Calu3 (cell line): ENCODE measurements around the gene OR13C4. TPM values are rescaled to one million over a fixed set of nuclear protein-coding genes. Genes with fewer than 3 reads are reported as not detected.

Experiments used
- BruUV-seq: library from RNA; stranded (reverse); fragments of 400-500 nt; replicated peaks from 2 replicates; lab custom pipeline; 2021; lab: Mats Ljungman, UMichigan
- CTCF ChIA-PET: fragments of 300-600 bp; sonication (Branson Sonifier 250); formaldehyde crosslinking; loops from one replicate; lab custom pipeline; 2022; ENCODE audit warnings: antibody characterized with exemption; lab: Charles Lee
- DNase-seq: peaks from one replicate; pipeline ENCODE4 v3.0.0; 2022
- H3K27ac Mint-ChIP-seq: one replicate; pipeline ENCODE4 v1.8.0; 2022; ENCODE audit warnings: mixed read lengths; ENCODE audit not compliant: unreplicated experiment
- H3K27me3 Mint-ChIP-seq: one replicate; pipeline ENCODE4 v1.8.0; 2022; ENCODE audit warnings: mixed read lengths; ENCODE audit not compliant: unreplicated experiment
- H3K36me3 Mint-ChIP-seq: one replicate; pipeline ENCODE4 v1.8.0; 2022; ENCODE audit warnings: mild to moderate bottlenecking, moderate library complexity, mixed read lengths; ENCODE audit not compliant: insufficient read depth, unreplicated experiment
- H3K4me1 Mint-ChIP-seq: one replicate; pipeline ENCODE4 v1.8.0; 2022; ENCODE audit warnings: mild to moderate bottlenecking, low read depth, mixed read lengths; ENCODE audit not compliant: unreplicated experiment
- H3K4me3 Mint-ChIP-seq: one replicate; pipeline ENCODE4 v1.8.0; 2022; ENCODE audit warnings: mild to moderate bottlenecking, low read depth, moderate library complexity, mixed read lengths; ENCODE audit not compliant: unreplicated experiment
- H3K9me3 Mint-ChIP-seq: one replicate; pipeline ENCODE4 v1.8.0; 2022; ENCODE audit warnings: low read depth, mixed read lengths; ENCODE audit not compliant: unreplicated experiment
- CTCF ChIP-seq: fragments of 200-600 bp; IDR thresholded peaks from one replicate; pipeline ENCODE4 v1.8.0; 2022; ENCODE audit warnings: antibody characterized with exemption; ENCODE audit not compliant: unreplicated experiment
- intact Hi-C: fragments of 100-400 bp; cut with micrococcal nuclease; formaldehyde crosslinking; loops from one replicate; pipeline ENCODE4 v1.10.0; 2022; ENCODE audit not compliant: unreplicated experiment
- total RNA-seq: library from RNA; stranded (reverse); gene quantifications from 2 replicates; pipeline ENCODE4 v1.2.3, GENCODE V29; 2022

The OR13C4 gene
- total RNA-seq, 1 experiment from 2014 or later: not detected

- intact Hi-C loops: no loop called here
- no peak overlapping the region for H3K4me3 Mint-ChIP-seq
- H3K9me3 Mint-ChIP-seq: peaks cover 5% of the 10 kb centered on the region
- no peak overlapping the region for H3K27ac Mint-ChIP-seq
- H3K36me3 Mint-ChIP-seq: no peaks in the 10 kb centered on the region
- H3K27me3 Mint-ChIP-seq: no peaks in the 10 kb centered on the region
- CTCF ChIA-PET: no interaction called here
- no peaks in the 10 kb centered on the region for H3K4me1 Mint-ChIP-seq
- no peak for TF ChIP-seq CTCF
- no TSS peak for BruUV-seq
- no peak for DNase-seq
These were observed 37.3 kb upstream of the OR13C4 start for GRCh38 chr9:104564358-104564757.

GRCh38 chr9:104556830-104557634 is 30.0 kb upstream of the OR13C4 start:
- Mint-ChIP-seq H3K9me3 (peaks cover 12% of the 10 kb centered on the region), H3K27me3 (no peaks in the 10 kb centered on the region), H3K4me3 (no peak overlapping the region), H3K4me1 (no peaks in the 10 kb centered on the region), H3K36me3 (no peaks in the 10 kb centered on the region), H3K27ac (no peak overlapping the region)
- CTCF ChIA-PET: no interaction called here
- intact Hi-C loops: no loop called here
- DNase-seq: no peak
- TF ChIP-seq CTCF: no peak
- BruUV-seq: no TSS peak

GRCh38 chr9:104555521-104555920 is 28.5 kb upstream of the OR13C4 start:
- no peak overlapping the region for H3K4me3 Mint-ChIP-seq
- H3K4me1 Mint-ChIP-seq: no peaks in the 10 kb centered on the region
- intact Hi-C loops: no loop called here
- no TSS peak for BruUV-seq
- TF ChIP-seq CTCF: no peak
- H3K9me3 Mint-ChIP-seq: peaks cover 8% of the 10 kb centered on the region
- CTCF ChIA-PET: no interaction called here
- H3K27me3 Mint-ChIP-seq: no peaks in the 10 kb centered on the region
- H3K36me3 Mint-ChIP-seq: no peaks in the 10 kb centered on the region
- no peak for DNase-seq
- H3K27ac Mint-ChIP-seq: no peak overlapping the region

GRCh38 chr9:104553261-104553660 is 26.3 kb upstream of the OR13C4 start:
- intact Hi-C loops: no loop called here
- CTCF ChIA-PET: no interaction called here
- TF ChIP-seq CTCF: no peak

More at GRCh38 chr9:104553261-104553660, 26.3 kb upstream of the OR13C4 start:
- H3K36me3 Mint-ChIP-seq: no peaks in the 10 kb centered on the region
- peaks cover 8% of the 10 kb centered on the region for H3K9me3 Mint-ChIP-seq
- no peak overlapping the region for H3K4me3 Mint-ChIP-seq
- H3K27ac Mint-ChIP-seq: no peak overlapping the region
- H3K4me1 Mint-ChIP-seq: no peaks in the 10 kb centered on the region
- no peaks in the 10 kb centered on the region for H3K27me3 Mint-ChIP-seq
- no peak for DNase-seq
- BruUV-seq: no TSS peak
